Fibroblast of mammary gland (primary cell): ENCODE results near the gene MPC2.

Experiments used
- DNase-seq: peaks from one replicate; pipeline ENCODE4 v3.0.0-alpha.2; 2010; ENCODE audit warnings: low read depth
- H3K4me3 ChIP-seq: 2 replicates; pipeline ENCODE4 v1.5.1; 2011; ENCODE audit warnings: low read depth, mild to moderate bottlenecking, low read length, moderate library complexity; ENCODE audit not compliant: control insufficient read depth
- TF ChIP-seq, protein P1 (sequence below): conservative IDR thresholded peaks from 2 replicates; pipeline ENCODE4 v1.5.1; 2011; ENCODE audit warnings: low read depth, low read length, inconsistent platforms; ENCODE audit not compliant: control insufficient read depth, insufficient read depth

MPC2 gene

GRCh38 chr1:167949785-167950184, 12.9 kb upstream of the MPC2 start:
- no peak overlapping the region for H3K4me3 ChIP-seq
- TF ChIP-seq, protein P1, sequence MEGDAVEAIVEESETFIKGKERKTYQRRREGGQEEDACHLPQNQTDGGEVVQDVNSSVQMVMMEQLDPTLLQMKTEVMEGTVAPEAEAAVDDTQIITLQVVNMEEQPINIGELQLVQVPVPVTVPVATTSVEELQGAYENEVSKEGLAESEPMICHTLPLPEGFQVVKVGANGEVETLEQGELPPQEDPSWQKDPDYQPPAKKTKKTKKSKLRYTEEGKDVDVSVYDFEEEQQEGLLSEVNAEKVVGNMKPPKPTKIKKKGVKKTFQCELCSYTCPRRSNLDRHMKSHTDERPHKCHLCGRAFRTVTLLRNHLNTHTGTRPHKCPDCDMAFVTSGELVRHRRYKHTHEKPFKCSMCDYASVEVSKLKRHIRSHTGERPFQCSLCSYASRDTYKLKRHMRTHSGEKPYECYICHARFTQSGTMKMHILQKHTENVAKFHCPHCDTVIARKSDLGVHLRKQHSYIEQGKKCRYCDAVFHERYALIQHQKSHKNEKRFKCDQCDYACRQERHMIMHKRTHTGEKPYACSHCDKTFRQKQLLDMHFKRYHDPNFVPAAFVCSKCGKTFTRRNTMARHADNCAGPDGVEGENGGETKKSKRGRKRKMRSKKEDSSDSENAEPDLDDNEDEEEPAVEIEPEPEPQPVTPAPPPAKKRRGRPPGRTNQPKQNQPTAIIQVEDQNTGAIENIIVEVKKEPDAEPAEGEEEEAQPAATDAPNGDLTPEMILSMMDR, result no peak
- DNase-seq, result no peak

DNA sequence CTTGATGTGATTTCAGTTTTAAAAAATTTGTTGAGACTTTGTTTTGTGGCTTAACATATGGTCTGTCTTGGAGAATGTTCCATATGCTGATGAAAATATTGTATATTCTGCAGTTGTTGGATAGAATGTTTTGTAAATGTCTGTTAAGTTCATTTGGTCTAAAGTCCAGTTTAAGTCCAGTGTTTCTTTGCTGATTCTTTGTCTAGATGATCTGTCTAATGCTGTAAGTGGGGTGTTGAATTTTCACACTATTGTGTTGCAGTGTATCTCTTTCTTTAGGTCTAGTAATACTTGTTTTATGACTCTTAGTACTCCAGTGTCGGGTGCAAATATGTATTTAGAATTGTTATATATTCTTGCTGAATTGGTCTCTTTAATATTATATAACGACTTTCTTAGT, 10.9 kb upstream of the MPC2 start:
- TF ChIP-seq, protein P1, result no peak

DNA sequence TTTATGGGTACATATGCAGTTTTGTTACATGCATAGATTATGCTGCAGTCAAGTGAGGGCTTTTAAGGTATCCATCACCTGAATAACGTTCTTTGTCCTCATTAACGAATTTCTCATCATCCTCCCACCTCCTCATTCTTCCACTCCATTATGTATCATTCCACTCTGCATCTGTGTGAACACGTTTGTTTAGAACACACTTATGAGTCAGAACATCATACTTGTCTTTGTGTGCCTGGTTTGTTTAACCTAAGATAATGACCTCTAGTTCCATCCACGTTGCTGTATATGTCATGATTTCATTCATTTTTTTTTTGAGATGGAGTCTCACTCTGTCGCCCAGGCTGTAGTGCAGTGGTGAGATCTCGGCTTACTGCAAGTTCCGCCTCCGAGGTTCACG, 6.7 kb upstream of the MPC2 start:
- no peak for DNase-seq
- TF ChIP-seq, protein P1, result no peak
- H3K4me3 ChIP-seq, result no peak overlapping the region

More for the DNA sequence above, 10.9 kb upstream of the MPC2 start:
- DNase-seq, result no peak
- H3K4me3 ChIP-seq, result no peak overlapping the region

- H3K4me3 ChIP-seq, result no peak overlapping the region
- DNase-seq, result no peak
- TF ChIP-seq, protein P1, result no peak
Measured at GRCh38 chr1:167940264-167940663, 3.4 kb upstream of the MPC2 start.

DNA sequence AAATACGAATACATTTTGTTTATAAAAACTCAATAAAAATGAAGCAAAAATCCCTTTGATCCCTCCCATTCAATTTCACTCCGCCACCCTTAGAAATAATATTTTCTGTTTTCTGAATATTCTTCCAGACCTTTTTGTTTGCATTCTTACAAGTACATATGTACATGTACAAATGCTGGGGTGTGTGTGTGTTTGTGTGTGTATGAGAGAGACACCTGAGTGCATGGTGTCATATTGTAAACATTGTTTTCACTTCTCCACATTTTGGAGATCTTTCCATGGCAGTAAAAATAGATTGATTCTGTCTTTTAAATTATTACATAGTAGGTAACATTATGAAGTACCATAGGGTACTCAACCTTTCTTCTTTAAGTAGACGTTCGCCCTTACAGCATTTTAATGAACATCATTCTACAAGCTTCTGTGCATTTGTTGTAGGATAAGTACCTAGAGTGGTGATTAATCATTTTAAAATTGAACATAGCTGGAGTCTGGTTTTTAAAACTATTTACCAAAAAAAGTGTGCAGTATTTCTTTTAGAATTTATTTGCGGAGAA, 1.3 kb upstream of the MPC2 start:
- H3K4me3 ChIP-seq, result peak overlapping the region; percentile 91
- no peak for DNase-seq
- TF ChIP-seq, protein P1, result no peak

GRCh38 chr1:167937709-167938010, 788 bp upstream of the MPC2 start:
- no peak for DNase-seq
- peak overlapping the region; percentile 91 for H3K4me3 ChIP-seq
- TF ChIP-seq, protein P1, result no peak
